GM21390 (cell line): ENCODE data around the gene PWP2.
"Not testable (repeated sequence)": the region's sequence is repeated elsewhere in the genome, so short reads cannot be mapped to it uniquely, and the experiment has no call there.

Experiments used
- ATAC-seq: cut with Tn5 transposase; IDR thresholded peaks from one replicate; pipeline ENCODE4 v1.9.1; 2021; ENCODE audit not compliant: unreplicated experiment

PWP2 gene

GRCh38 chr21:44159349-44160297 is 52.4 kb downstream of the PWP2 start:
- ATAC-seq: not testable (repeated sequence)

- not testable (repeated sequence) for ATAC-seq
Observed at GRCh38 chr21:44160298-44160672, 53.1 kb downstream of the PWP2 start.

DNA sequence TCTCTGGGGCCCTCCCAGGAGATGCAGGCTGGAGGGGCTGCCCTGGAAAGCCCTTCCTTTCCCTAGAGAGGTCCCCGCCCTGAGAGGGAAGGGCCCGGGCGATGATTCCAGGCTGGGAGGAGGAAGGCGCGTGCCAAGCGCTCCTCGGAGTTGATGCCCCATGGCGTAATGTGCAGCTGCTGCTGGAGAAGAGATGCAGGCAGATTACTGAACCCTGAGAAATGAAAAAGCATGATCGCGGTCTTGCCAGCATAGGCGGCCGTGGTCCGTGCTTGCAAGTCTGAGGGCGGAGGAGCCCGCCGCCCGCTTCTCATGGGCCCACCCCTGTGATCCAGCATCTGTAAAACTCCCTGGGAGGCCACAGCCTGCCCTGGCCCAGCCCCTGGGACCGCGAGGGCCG is 53.6 kb downstream of the PWP2 start:
- not testable (repeated sequence) for ATAC-seq

GRCh38 chr21:44163167-44163653 is 56.0 kb downstream of the PWP2 start:
- not testable (repeated sequence) for ATAC-seq

GRCh38 chr21:44165933-44166332 is 58.7 kb downstream of the PWP2 start:
- not testable (repeated sequence) for ATAC-seq

- ATAC-seq: not testable (repeated sequence)
Observed at GRCh38 chr21:44167527-44167926, 60.3 kb downstream of the PWP2 start.

DNA sequence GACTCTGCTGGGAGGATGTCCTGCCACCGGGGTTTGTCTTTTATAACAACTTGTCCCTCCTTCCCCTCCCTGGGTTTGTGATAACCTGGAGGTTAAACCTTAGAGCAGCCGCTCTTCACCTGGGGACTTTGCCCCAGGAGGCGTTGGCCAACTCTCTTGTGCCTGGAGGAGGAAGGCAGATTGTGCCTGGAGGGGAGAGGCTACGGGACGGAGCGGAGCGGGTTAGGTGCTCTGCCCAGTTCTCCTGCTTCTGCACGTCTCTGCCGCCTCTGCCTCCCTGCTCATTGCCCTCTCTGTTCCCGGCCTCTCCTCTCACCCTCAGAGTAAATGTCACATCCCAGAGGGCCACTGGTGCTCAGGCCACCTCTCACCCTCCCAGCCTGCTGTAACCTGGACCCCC is 63.1 kb downstream of the PWP2 start:
- ATAC-seq: not testable (repeated sequence)

- not testable (repeated sequence) for ATAC-seq
Observed at GRCh38 chr21:44170863-44171262, 63.7 kb downstream of the PWP2 start.

GRCh38 chr21:44171962-44172572 is 64.9 kb downstream of the PWP2 start:
- ATAC-seq: not testable (repeated sequence)

GRCh38 chr21:44172741-44173140 is 65.5 kb downstream of the PWP2 start:
- ATAC-seq: not testable (repeated sequence)

DNA sequence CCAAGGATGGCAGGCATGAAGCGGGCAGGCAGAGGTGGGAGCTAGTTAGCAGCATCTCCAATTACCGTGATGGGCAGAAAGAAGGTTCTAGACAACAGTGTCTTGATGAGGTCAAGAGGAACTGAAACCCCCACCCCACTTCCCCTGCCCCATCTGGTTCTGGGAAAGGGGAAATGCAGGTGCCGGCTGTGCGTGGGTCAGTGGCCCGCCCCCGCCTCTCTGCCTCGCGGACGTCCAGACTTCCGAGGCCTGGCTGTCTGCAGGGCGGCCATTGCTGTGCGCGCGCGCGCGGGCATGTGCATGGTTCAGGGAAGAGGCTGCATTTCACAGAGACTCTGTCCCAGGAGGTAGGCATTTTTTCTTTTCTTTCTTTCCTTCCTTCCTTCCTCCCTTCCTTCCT is 68.0 kb downstream of the PWP2 start:
- not testable (repeated sequence) for ATAC-seq

DNA sequence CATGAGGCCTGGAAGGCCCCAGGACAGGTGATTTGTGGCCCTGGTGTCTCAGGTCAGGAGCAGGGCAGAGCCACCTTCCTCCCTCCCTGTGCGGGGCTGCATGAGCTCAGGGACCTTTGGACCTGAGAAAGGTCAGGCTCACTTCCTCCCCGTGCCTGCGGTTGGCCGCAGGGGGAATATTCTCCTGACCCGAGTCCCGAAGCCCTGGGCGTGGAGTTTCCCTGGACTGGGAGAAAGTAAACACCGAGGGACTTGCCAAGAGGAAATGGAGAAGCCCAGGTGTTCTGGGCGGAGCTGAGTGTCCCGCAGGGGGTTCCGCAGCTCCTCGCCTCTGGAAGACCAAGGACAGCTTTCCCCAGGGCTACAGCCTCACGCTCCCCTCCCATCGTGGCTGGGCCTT is 68.9 kb downstream of the PWP2 start:
- not testable (repeated sequence) for ATAC-seq
